Lung (tissue), 12 donors: ENCODE measurements around the gene DAZAP1. TPM values are rescaled to one million over a fixed set of nuclear protein-coding genes. Genes with fewer than 3 reads are reported as not detected.

Experiments
- ATAC-seq: fragments of 200-7000 bp; cut with Tn5 transposase; one replicate; pipeline ENCODE4 v1.9.1; 2020; ENCODE audit warnings: moderate number of reproducible peaks; ENCODE audit not compliant: insufficient read depth, low FRiP score
- DNase-seq, 3 donors: peaks; one replicate each; pipeline ENCODE4 v3.0.0-alpha.2; 2013 to 2017
- H3K27ac ChIP-seq, 2 donors: one replicate each; pipeline ENCODE4 v1.5.1; 2013; ENCODE audit warnings: mild to moderate bottlenecking in 2 of 2, moderate library complexity in 2 of 2, control low read depth in 1 of 2, inconsistent platforms in 1 of 2, low read depth in 1 of 2, low read length in 1 of 2
- H3K27me3 ChIP-seq, 3 donors: one replicate each; pipeline ENCODE4 v1.5.1; 2013; ENCODE audit warnings: low read length in 2 of 3; ENCODE audit not compliant: control insufficient read depth in 3 of 3, insufficient read depth in 3 of 3
- H3K36me3 ChIP-seq, 4 donors: one replicate each; pipeline ENCODE4 v1.5.1; 2013; ENCODE audit warnings: low read length in 4 of 4, mild to moderate bottlenecking in 1 of 4, moderate library complexity in 1 of 4; ENCODE audit not compliant: control insufficient read depth in 4 of 4, insufficient read depth in 4 of 4
- H3K4me1 ChIP-seq, 5 donors: one replicate each; pipeline ENCODE4 v1.5.1; 2013; ENCODE audit warnings: low read length in 5 of 5, mild to moderate bottlenecking in 2 of 5, moderate library complexity in 1 of 5; ENCODE audit not compliant: control insufficient read depth in 5 of 5, insufficient read depth in 5 of 5
- H3K4me3 ChIP-seq: one replicate; pipeline ENCODE4 v1.5.1; 2013; ENCODE audit warnings: mild to moderate bottlenecking, control low read depth, moderate library complexity
- H3K9ac ChIP-seq, 2 donors: one replicate each; pipeline ENCODE4 v1.5.1; 2013; ENCODE audit warnings: low read length in 2 of 2, control low read depth in 1 of 2; ENCODE audit not compliant: insufficient read depth in 1 of 2
- H3K9me3 ChIP-seq, 4 donors: one replicate each; pipeline ENCODE4 v1.5.1; 2013; ENCODE audit warnings: low read length in 3 of 4, mild to moderate bottlenecking in 1 of 4, moderate library complexity in 1 of 4; ENCODE audit not compliant: control insufficient read depth in 4 of 4, insufficient read depth in 3 of 4
- WGBS, 2 donors: extraction: QIAGEN DNeasy Blood & Tissue Kit; methylation state at CpG; one replicate each; pipeline ENCODE4 v1.1.7; 2013; 5-methylcytosine and 5-hydroxymethylcytosine counted together
- polyA plus RNA-seq, 2 donors: library from polyadenylated mRNA; stranded (reverse); fragments of 200-250 nt; gene quantifications; one replicate each; pipeline ENCODE4 v1.2.1, GENCODE V29; 2013
- total RNA-seq, 2 donors: library from RNA; depleted of rRNA in 1 of 2; stranded (reverse); fragments of >200 nt in 1 of 2; gene quantifications; one replicate each; pipeline ENCODE4 v1.2.1, GENCODE V29; 2014 to 2021
- TF ChIP-seq, protein P1 (sequence below): IDR thresholded peaks from 2 replicates; pipeline ENCODE4 v1.5.1; 2012; ENCODE audit warnings: mild to moderate bottlenecking; ENCODE audit errors: control extremely low read depth, extremely low read depth
- donor health status: control.
- donor health status: control.
- donor health status: Bipolar disorder and iron deficiency.
- donor health status: healthy.
- donor health status: DM: yes; HTN: yes; CAD: no.

Gene DAZAP1
- total and polyA plus RNA-seq, 4 donors: 61.4 to 125 (median 80.1) TPM

DNA sequence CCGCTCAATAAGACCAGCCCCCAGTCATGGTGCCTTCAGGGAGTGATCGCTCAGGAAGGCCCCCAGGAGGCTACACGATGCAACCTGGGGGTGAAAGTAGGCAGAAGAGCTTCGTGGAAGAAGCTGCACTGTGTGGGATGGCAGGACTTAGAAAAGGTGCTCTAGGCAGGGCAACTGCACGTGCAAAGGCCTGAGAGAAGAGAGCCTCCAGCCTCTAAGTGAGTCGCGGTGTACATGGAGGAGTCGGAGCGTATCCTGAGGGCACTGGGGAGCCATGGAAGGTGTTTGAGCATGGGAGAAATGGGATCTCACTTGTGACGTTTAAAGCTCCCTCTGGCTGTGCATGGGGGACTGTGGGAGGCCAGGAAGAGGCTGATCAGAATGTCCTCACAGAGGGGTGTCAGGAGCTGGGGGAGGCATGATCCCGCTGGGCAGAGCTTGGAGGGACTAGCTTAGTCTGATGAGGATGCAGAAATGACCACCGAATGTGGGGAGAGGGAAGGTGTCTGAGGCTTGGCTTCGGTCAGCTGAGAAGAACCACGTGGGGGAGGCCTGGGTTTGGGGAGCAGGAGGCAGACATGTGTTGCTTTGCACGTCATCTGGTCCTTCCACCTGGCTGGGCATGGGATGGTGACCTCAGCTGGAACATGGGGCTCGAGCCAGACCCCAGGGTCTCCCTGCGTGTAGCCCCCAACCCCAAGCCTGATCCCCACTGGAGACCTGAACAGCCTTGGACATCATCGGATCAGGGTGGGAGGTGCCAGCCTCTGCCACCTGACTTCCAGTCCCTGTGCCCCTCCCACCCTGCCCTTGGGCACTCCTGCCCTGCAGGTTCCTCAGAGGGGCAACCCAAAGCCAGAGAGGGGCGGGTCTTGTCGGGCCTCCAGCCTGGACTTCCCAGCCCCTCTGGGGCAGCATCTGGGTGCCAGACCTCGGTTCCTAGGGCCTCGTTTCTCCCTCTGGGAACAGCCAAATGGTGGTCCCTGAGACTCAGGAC, 43.6 kb downstream of the DAZAP1 start:
- no peaks in the 10 kb centered on the region for H3K36me3 ChIP-seq
- DNase-seq (no peak), ATAC-seq (no peak)
- H3K9ac ChIP-seq: no peak overlapping the region
- TF ChIP-seq, protein P1, sequence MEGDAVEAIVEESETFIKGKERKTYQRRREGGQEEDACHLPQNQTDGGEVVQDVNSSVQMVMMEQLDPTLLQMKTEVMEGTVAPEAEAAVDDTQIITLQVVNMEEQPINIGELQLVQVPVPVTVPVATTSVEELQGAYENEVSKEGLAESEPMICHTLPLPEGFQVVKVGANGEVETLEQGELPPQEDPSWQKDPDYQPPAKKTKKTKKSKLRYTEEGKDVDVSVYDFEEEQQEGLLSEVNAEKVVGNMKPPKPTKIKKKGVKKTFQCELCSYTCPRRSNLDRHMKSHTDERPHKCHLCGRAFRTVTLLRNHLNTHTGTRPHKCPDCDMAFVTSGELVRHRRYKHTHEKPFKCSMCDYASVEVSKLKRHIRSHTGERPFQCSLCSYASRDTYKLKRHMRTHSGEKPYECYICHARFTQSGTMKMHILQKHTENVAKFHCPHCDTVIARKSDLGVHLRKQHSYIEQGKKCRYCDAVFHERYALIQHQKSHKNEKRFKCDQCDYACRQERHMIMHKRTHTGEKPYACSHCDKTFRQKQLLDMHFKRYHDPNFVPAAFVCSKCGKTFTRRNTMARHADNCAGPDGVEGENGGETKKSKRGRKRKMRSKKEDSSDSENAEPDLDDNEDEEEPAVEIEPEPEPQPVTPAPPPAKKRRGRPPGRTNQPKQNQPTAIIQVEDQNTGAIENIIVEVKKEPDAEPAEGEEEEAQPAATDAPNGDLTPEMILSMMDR: no peak
- H3K27me3 ChIP-seq: peaks cover 13 to 69% (median 31%) of the 10 kb centered on the region in 3 donors
- H3K4me1 ChIP-seq: peaks cover 0 to 16% (median 0%) of the 10 kb centered on the region in 5 donors
- H3K4me3 ChIP-seq: no peak overlapping the region
- 54 to 58% methylated on average over 21 to 22 of the region's 22 CpGs for WGBS, 2 donors
- H3K9me3 ChIP-seq: peaks cover 0 to 2% (median 0%) of the 10 kb centered on the region in 4 donors
- no peak overlapping the region for H3K27ac ChIP-seq

DNA sequence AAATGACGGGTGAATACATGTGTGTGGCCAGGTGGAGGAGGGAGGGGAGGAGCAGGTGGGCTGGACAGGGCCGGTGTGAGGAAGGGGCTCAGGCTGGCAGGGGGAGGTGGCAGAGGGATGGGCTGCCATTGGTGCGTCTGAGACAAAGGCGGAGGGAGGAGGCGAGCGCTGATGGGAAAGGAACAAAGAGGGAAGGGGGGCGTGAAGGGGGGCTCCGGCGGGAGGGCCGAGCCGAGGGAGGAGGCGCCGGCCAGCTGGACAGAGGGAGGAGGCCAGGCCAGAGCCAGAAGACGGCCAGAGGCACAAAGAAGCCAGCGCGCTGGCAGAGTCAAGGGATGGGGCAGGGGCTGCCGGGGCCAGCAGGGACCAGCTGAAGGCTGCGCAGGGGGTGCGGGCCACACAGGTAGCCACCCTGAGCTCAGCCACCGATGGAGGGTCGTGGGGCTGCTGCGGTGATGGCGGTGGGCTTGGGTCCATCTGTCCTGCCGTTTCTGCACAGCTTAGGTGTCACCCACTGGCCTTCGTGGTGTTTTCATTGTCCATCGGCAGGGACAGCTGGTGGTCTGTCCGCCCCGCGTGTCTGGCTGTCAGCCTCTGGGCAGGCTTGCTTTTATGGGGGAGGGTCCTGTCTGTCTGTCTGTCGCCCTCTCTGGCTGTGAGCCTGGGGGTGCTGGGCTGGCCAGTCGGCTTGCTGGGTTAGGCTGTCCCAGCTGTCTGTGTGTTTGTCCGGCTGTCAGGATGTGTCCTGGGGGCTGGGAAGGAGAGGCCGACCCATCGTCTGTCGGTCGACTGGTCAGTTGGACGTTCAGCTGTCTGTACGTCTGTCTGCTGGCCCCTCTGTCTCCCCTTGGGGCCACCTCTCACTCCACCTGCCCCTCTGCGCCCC, 44.8 kb downstream of the DAZAP1 start:
- H3K27ac ChIP-seq: no peak overlapping the region
- TF ChIP-seq, protein P1: no peak
- 28 to 36% methylated on average over 38 to 39 of the region's 39 CpGs for WGBS, 2 donors
- H3K9ac ChIP-seq: no peak overlapping the region
- ATAC-seq (no peak), DNase-seq (no peak)
- peaks cover 0 to 2% (median 0%) of the 10 kb centered on the region in 4 donors for H3K9me3 ChIP-seq
- H3K4me3 ChIP-seq: no peak overlapping the region
- no peaks in the 10 kb centered on the region for H3K36me3 ChIP-seq
- peaks cover 20 to 78% (median 34%) of the 10 kb centered on the region in 3 donors for H3K27me3 ChIP-seq
- H3K4me1 ChIP-seq: peaks cover 0 to 16% (median 0%) of the 10 kb centered on the region in 5 donors

DNA sequence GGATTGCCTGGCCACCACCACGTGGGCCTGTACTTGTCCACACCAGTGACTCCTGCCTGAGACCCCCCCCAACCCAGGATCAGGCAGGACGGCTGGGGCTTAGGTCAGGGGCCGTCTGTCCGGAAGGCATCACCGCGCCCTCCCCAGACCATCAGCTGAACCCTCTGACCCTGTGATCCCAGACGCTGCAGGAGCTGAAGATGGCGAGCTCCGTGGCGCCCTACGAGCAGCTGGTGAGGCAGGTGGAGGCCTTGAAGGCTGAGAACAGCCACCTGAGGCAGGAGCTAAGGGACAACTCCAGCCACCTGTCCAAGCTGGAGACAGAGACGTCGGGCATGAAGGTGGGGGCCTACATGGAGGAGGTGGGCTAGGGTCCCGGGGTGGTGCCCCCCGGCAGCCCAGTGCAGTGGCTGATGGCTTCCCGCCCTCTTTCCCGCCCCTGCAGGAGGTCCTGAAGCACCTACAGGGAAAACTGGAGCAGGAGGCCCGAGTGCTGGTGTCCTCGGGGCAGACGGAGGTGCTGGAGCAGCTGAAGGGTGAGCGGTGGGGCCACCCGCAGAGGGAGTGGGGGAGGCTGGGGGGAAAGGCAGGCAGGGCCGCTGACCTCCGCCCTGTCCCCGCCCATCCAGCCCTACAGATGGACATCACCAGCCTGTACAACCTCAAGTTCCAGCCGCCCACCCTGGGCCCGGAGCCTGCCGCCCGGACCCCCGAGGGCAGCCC, 45.6 kb downstream of the DAZAP1 start:
- Histone ChIP-seq H3K4me3 (no peak overlapping the region), H3K27me3 (peaks cover 17 to 78% (median 33%) of the 10 kb centered on the region in 3 donors)
- 48 to 68% methylated on average over 26 to 30 of the region's 30 CpGs for WGBS, 2 donors

More for the DNA sequence above, 45.6 kb downstream of the DAZAP1 start:
- TF ChIP-seq, protein P1: no peak
- no peak for ATAC-seq
- Histone ChIP-seq H3K9ac (no peak overlapping the region), H3K9me3 (peaks cover 0 to 2% (median 0%) of the 10 kb centered on the region in 4 donors), H3K36me3 (no peaks in the 10 kb centered on the region), H3K4me1 (peaks cover 0 to 16% (median 0%) of the 10 kb centered on the region in 5 donors), H3K27ac (no peak overlapping the region)
- DNase-seq: no peak
